NCI-H82 treated with DMSO at 0.1 percent for 48 hours (cell line): ENCODE data around the gene CDHR2.

Experiments used
- DNase-seq: peaks from one replicate; lab custom pipeline; 2025; ENCODE audit not compliant: unreplicated experiment; lab: John Stamatoyannopoulos, UW

The CDHR2 gene, protein sequence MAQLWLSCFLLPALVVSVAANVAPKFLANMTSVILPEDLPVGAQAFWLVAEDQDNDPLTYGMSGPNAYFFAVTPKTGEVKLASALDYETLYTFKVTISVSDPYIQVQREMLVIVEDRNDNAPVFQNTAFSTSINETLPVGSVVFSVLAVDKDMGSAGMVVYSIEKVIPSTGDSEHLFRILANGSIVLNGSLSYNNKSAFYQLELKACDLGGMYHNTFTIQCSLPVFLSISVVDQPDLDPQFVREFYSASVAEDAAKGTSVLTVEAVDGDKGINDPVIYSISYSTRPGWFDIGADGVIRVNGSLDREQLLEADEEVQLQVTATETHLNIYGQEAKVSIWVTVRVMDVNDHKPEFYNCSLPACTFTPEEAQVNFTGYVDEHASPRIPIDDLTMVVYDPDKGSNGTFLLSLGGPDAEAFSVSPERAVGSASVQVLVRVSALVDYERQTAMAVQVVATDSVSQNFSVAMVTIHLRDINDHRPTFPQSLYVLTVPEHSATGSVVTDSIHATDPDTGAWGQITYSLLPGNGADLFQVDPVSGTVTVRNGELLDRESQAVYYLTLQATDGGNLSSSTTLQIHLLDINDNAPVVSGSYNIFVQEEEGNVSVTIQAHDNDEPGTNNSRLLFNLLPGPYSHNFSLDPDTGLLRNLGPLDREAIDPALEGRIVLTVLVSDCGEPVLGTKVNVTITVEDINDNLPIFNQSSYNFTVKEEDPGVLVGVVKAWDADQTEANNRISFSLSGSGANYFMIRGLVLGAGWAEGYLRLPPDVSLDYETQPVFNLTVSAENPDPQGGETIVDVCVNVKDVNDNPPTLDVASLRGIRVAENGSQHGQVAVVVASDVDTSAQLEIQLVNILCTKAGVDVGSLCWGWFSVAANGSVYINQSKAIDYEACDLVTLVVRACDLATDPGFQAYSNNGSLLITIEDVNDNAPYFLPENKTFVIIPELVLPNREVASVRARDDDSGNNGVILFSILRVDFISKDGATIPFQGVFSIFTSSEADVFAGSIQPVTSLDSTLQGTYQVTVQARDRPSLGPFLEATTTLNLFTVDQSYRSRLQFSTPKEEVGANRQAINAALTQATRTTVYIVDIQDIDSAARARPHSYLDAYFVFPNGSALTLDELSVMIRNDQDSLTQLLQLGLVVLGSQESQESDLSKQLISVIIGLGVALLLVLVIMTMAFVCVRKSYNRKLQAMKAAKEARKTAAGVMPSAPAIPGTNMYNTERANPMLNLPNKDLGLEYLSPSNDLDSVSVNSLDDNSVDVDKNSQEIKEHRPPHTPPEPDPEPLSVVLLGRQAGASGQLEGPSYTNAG (N-terminal part only)

GRCh38 chr5:176548967-176549444 lies at the start of gene CDHR2:
Gene CDHR2 (plus strand): TSS chr5:176549342. CDS start chr5:176565353, 16,011 bp downstream.
- no peak for DNase-seq

GRCh38 chr5:176500511-176500910 lies 48.6 kb upstream of the CDHR2 start:
- DNase-seq: no peak

DNA sequence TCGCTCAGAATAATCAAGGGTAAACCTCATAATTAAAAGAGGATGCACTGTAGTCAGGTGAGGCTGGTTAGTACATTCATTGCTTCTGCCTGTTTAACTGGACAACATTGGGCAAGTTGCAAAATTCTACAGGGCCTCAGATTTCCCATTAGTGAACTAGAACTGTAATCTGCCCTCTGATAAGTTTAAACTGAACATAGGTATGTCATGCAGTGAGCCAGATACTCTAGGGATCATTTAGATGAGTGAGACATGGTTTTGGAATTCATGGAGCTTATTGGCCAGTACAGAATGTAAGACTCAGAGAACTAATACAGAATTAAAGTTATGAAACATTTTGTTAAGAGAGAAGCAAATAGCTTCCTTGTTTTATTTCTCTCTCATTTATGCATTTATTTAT lies 47.8 kb upstream of the CDHR2 start:
- no peak for DNase-seq

DNA sequence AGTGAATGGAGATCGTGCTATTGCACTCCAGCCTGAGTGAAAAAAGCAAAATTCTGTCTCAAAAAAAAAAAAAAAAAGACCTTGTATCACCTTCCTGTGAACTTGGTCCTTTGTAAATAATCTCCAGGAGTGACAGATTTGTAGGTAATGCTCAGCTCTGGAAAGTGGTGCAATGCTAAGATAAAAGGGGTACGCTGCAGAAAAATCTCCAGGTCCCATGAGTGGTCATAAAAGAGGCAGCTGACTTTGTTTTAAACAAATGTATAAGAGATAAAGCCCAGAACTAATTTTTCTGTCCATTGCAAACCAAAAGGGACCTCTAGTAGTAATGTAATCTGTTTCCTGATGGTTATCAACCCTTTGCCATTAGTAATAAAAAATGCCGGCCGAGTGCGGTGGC lies 45.6 kb upstream of the CDHR2 start:
- DNase-seq: no peak

DNA sequence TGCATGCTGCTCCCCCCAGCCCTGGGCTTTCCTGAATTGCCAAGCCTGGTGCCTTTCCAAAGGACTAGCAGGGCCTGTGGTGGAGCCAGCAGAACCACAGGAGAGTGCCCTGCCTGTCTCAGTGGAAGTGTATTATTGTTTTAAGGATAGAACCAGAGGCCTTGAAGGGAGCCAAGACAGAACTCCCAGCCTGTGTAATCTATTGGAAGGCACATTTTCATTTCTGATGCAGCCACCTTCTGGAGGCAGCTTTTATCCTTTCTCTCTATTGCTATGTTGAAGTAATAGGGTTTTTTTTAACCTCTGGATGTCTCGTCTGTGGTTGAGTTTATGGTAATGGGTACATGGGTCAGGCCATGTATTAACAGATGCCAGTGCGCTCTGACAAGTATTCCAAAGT lies 41.2 kb upstream of the CDHR2 start:
- no peak for DNase-seq

DNA sequence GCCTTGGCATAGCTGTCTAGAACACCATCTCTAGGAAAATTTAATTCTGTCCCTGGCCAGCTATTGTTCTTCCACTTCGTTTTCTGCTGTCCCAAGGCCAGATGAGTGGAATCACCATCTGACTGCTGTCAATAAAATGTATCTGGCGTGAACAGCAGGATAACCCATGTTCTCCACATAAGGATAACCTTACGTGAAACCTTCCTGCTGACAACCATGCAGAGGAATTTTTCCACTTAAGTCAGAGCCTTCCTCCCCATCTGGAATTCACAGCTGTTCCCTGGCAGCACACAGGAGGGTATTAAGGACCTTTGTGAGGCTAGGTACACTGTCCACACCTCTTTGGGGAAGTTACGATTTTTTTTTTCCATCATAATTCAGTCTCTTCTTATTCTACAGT lies 40.5 kb upstream of the CDHR2 start:
- DNase-seq: no peak

- DNase-seq: no peak
These were observed 35.4 kb upstream of the CDHR2 start for GRCh38 chr5:176513788-176514187.

DNA sequence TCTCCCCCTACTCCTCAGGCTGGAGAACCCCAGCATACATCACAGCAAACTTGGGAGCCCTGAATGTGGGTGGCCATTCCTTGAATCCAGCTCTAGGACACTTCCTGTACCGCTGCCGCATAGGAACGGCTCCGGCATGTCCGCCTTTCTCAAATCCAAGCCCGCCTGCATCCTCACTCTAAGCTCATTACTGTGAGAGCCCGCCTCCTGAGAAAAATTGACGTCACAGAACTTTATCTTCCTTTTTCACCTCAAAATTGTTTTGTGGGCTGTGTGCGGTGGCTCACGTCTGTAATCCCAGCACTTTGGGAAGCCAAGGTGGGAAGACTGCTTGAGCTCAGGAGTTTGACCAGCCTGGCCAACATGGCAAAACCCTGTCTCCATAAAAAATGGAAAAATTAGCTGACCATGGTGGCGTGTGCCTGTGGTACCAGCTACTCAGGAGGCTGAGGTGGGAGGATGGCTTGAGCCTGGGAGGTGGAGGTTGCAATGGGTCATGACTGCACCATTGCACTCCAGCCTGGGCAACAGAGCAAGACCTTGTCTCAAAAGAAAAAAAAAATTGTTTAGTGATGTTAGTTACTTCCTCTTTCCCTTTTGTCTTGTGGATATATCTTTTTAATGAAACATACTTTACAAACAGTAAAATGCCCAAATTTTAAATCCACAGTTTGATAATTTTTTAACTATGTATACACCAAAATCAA lies 34.7 kb upstream of the CDHR2 start:
- DNase-seq: no peak

DNA sequence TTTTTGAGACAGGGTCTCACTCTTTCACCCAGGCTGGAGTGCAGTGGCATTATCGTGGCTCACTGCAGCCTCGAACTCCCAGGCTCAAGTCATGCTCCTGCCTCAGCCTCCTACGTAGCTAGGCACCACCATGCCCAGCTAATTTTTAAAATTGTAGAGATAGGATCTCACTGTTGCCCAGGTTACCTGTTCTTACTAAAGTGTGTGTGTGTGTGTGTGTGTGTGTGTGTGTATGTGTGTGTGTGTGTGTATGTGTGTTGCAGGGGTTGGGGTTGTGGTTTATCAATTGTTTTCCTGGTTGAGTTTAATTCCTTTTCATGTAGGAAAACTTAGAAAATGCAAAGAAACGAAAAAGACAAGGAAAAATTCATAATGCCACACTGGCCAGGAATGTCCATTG lies 33.7 kb upstream of the CDHR2 start:
- no peak for DNase-seq

DNA sequence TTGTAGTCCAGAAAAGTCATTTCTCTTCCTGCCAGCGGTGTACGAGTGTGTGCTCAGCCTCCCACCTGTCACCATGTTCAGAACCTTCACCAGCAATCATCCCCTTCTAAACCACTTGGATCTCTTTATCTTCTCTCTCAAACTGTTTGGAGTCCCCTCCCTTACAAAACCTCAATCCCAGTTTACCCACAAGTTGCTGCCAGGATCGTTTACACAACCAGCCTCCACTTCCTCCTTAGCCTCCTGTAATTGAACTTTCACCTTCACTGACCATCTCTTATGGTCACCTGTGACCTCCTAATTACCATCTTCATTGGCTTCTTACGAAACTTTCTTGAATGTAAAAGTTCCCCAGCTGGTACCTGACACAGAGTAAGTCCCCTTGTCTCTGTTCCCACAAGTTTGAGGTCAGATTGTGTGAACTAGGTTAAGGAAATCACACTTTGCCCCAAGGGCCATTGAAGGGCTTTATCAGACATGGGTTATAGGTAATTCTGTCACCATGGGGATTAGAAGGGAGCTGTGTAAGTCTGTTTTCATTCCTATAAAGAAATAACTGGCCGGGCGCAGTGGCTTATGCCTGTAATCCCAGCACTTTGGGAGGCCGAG lies 32.0 kb upstream of the CDHR2 start:
- DNase-seq: no peak

GRCh38 chr5:176519810-176520720 lies 29.1 kb upstream of the CDHR2 start:
- no peak for DNase-seq

GRCh38 chr5:176521286-176521685 lies 27.9 kb upstream of the CDHR2 start:
- DNase-seq: no peak

DNA sequence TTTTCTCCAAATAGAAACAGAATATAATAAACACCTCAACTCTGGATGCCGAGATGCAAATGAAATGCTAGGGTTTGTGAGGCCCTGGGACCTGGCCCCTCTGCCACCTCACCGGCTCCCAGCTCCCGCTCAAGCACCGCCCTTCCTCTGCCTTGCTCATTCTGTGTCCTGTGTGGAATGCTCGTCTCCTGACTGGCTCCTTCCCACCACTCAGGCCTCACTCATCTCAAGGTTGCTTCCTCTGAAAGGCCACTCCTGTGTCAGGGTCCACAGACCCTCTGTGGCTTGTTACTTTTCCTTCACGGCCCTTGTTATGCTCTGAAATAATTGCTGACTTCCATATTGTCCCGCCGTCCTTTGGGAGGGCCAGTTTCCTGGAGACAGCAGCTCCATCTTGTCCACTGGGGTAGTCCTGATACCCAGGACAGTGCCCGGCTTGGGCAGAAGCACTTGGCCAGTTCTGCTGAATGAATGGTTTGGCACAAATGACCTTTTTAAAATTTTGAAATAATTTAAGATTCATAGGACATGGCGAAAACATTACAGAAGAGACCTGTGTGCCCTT lies 27.4 kb upstream of the CDHR2 start:
- DNase-seq: no peak

- DNase-seq: no peak
These were observed 25.0 kb upstream of the CDHR2 start for GRCh38 chr5:176524138-176524537.

DNA sequence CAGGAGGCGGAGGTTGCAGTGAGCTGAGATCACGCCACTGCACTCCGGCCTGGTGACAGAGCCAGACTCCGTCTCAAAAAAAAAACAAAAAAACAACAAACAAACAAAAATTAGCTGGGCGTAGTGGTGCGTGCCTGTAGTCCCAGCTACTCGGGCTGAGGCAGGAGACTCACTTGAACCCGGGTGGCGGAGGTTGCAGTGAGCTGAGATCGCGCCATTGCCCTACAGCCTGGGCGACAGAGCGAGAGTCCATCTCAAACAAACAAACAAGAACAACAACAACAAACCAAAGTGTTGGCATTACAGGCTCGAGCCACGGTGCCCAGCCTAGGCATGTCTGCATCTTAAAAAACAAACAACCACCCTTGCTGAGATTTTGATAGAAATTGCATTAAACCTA lies 24.2 kb upstream of the CDHR2 start:
- no peak for DNase-seq

DNA sequence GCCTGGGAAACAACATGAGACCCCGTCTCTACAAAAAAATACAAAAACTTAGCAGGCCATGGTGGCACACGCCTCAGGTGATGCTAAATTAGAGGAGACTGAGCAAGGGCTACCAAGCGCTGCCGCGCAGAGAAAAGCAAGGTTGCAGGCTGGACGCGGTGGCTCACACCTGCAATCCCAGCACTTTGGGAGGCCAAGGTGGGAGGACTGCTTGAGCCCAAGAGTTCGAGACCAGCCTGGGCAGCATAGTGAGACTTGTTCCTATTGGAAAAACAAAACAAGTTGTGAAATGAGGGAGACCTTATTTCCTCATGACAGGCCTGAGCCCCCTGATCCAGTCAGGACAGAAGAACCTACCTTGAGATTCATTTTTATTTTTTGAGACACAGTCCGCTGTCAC lies 23.5 kb upstream of the CDHR2 start:
- DNase-seq: no peak

DNA sequence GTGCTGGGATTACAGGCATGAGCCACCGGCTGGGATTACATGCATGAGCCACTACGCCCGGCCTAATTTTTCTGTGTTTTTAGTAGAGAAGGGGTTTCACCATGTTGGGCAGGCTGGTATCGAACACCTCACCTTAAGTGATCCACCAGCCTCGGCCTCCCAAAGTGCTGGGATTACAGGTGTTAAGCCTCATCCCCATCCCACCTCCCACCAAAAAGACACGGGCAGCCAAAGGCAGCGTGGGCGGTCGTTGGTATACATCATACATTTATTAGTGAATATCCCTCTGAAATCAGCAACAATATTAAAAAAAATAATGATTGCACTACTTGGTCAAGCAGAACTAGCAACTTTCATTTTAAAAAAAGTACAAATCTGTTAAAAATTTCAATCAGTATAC lies 22.7 kb upstream of the CDHR2 start:
- no peak for DNase-seq

GRCh38 chr5:176527246-176528222 lies 21.6 kb upstream of the CDHR2 start:
- no peak for DNase-seq
